A549 (cell line): ENCODE results near the gene XRRA1.

Source experiments
- NR3C1 ChIP-seq: fragments of >200 bp; sonication (Bioruptor Twin); formaldehyde crosslinking; IDR thresholded peaks from 3 replicates; pipeline ENCODE4 v1.6.1; 2017
- POLR2A ChIP-seq: IDR thresholded peaks from 2 replicates; pipeline ENCODE4 v1.6.1; 2012; ENCODE audit warnings: mild to moderate bottlenecking, low read length
- TF ChIP-seq, protein P1 (sequence below): fragments of >200 bp; sonication (Bioruptor Twin); formaldehyde crosslinking; IDR thresholded peaks from 3 replicates; pipeline ENCODE4 v1.6.1; 2016
- TF ChIP-seq, protein P2 (sequence below): fragments of >200 bp; sonication (Bioruptor Twin); formaldehyde crosslinking; IDR thresholded peaks from 3 replicates; pipeline ENCODE4 v1.5.1; 2016

DNA sequence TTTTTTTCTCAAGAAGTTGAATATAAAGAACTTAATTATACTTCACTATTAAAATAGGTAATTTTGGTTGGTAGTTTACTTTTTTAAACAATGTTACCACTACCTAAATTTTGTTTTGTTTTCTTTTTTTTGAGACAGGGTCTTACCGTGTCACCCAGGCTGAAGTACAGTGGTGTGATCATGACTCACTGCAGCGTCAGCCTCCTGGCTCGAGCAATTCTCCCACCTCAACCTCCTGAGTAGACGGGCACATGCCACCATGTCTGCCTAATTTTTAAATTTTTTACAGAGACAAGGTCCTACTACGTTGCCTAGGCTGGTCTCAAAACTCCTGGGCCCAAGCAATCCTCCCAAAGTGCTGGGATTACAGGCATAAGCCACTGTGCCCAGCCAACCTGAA lies 17.8 kb upstream of the XRRA1 start:
- TF ChIP-seq, protein P1, sequence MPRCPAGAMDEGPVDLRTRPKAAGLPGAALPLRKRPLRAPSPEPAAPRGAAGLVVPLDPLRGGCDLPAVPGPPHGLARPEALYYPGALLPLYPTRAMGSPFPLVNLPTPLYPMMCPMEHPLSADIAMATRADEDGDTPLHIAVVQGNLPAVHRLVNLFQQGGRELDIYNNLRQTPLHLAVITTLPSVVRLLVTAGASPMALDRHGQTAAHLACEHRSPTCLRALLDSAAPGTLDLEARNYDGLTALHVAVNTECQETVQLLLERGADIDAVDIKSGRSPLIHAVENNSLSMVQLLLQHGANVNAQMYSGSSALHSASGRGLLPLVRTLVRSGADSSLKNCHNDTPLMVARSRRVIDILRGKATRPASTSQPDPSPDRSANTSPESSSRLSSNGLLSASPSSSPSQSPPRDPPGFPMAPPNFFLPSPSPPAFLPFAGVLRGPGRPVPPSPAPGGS, result no peak
- no peak for TF ChIP-seq NR3C1
- TF ChIP-seq, protein P2, sequence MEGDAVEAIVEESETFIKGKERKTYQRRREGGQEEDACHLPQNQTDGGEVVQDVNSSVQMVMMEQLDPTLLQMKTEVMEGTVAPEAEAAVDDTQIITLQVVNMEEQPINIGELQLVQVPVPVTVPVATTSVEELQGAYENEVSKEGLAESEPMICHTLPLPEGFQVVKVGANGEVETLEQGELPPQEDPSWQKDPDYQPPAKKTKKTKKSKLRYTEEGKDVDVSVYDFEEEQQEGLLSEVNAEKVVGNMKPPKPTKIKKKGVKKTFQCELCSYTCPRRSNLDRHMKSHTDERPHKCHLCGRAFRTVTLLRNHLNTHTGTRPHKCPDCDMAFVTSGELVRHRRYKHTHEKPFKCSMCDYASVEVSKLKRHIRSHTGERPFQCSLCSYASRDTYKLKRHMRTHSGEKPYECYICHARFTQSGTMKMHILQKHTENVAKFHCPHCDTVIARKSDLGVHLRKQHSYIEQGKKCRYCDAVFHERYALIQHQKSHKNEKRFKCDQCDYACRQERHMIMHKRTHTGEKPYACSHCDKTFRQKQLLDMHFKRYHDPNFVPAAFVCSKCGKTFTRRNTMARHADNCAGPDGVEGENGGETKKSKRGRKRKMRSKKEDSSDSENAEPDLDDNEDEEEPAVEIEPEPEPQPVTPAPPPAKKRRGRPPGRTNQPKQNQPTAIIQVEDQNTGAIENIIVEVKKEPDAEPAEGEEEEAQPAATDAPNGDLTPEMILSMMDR, result no peak
- TF ChIP-seq POLR2A, result no peak
